Measurements from ENCODE around the gene PAPOLA. TPM values are rescaled to one million over a fixed set of nuclear protein-coding genes. Genes with fewer than 3 reads are reported as not detected.

The PAPOLA gene
- total RNA-seq, 1 donor from 2014 or later: 188 TPM

- FAIRE-seq: no peak
- H3K27me3 ChIP-seq (ENCODE audit: insufficient read depth, low read length): no peaks in the 10 kb centered on the region
These were observed 96.2 kb downstream of the PAPOLA start for GRCh38 chr14:96598332-96598928.

GRCh38 chr14:96599076-96599475, 96.9 kb downstream of the PAPOLA start:
- Histone ChIP-seq H3K27me3 (ENCODE audit: insufficient read depth, low read length) (no peaks in the 10 kb centered on the region), H3K79me2 (ENCODE audit: insufficient read depth, low read length) (no peaks in the 10 kb centered on the region), H3K4me3 (ENCODE audit: insufficient read depth, low read depth, low read length) (no peak overlapping the region), H3K27ac (ENCODE audit: low read depth, low read length) (no peak overlapping the region), H3K9me3 (ENCODE audit: insufficient read depth, low read depth, low read length) (no peaks in the 10 kb centered on the region), H3K4me1 (ENCODE audit: insufficient read depth, low read length) (no peaks in the 10 kb centered on the region), H3K36me3 (ENCODE audit: insufficient read depth, low read length) (no peaks in the 10 kb centered on the region), H4K20me1 (ENCODE audit: insufficient read depth, low read length) (no peaks in the 10 kb centered on the region), H3K4me2 (ENCODE audit: low read length) (no peak overlapping the region), H2AFZ (ENCODE audit: low read depth, low read length) (no peak overlapping the region), H3K9ac (ENCODE audit: low read length) (no peak overlapping the region)
- Mint-ChIP-seq H3K4me1 (ENCODE audit: low read depth, unreplicated experiment) (no peaks in the 10 kb centered on the region), H3K9me3 (ENCODE audit: unreplicated experiment) (peaks cover 3% of the 10 kb centered on the region), H3K27ac (ENCODE audit: unreplicated experiment) (no peak overlapping the region), H3K36me3 (ENCODE audit: low read depth, unreplicated experiment) (no peaks in the 10 kb centered on the region), H3K4me3 (ENCODE audit: unreplicated experiment) (no peak overlapping the region), H3K27me3 (ENCODE audit: low read depth, unreplicated experiment) (peaks cover 19% of the 10 kb centered on the region)
- no peak for TF ChIP-seq EZH2 (IDR thresholded peaks at IDR 0.05; ENCODE audit: insufficient read depth, low read length)
- TF ChIP-seq CTCF (IDR thresholded peaks at IDR 0.05; ENCODE audit: insufficient read depth, low read depth, low read length): no peak
- no peak for DNase-seq (ENCODE audit: low read depth)
- no peak for FAIRE-seq

More at GRCh38 chr14:96598332-96598928, 96.2 kb downstream of the PAPOLA start:
- H2AFZ ChIP-seq (ENCODE audit: low read depth, low read length): no peak overlapping the region
- H3K27me3 Mint-ChIP-seq (ENCODE audit: low read depth, unreplicated experiment): peaks cover 14% of the 10 kb centered on the region
- no peaks in the 10 kb centered on the region for H3K4me1 ChIP-seq (ENCODE audit: insufficient read depth, low read length)
- H3K4me3 Mint-ChIP-seq (ENCODE audit: unreplicated experiment): no peak overlapping the region
- no peak overlapping the region for H3K4me2 ChIP-seq (ENCODE audit: low read length)
- H3K4me1 Mint-ChIP-seq (ENCODE audit: low read depth, unreplicated experiment): no peaks in the 10 kb centered on the region
- H4K20me1 ChIP-seq (ENCODE audit: insufficient read depth, low read length): no peaks in the 10 kb centered on the region
- peaks cover 3% of the 10 kb centered on the region for H3K9me3 Mint-ChIP-seq (ENCODE audit: unreplicated experiment)
- no peaks in the 10 kb centered on the region for H3K36me3 Mint-ChIP-seq (ENCODE audit: low read depth, unreplicated experiment)
- no peak overlapping the region for H3K27ac ChIP-seq (ENCODE audit: low read depth, low read length)
- no peaks in the 10 kb centered on the region for H3K9me3 ChIP-seq (ENCODE audit: insufficient read depth, low read depth, low read length)
- no peak overlapping the region for H3K27ac Mint-ChIP-seq (ENCODE audit: unreplicated experiment)
- no peaks in the 10 kb centered on the region for H3K79me2 ChIP-seq (ENCODE audit: insufficient read depth, low read length)
- H3K4me3 ChIP-seq (ENCODE audit: insufficient read depth, low read depth, low read length): no peak overlapping the region
- TF ChIP-seq CTCF (IDR thresholded peaks at IDR 0.05; ENCODE audit: insufficient read depth, low read depth, low read length) (no peak), EZH2 (IDR thresholded peaks at IDR 0.05; ENCODE audit: insufficient read depth, low read length) (no peak)
- H3K9ac ChIP-seq (ENCODE audit: low read length): no peak overlapping the region
- H3K36me3 ChIP-seq (ENCODE audit: insufficient read depth, low read length): no peaks in the 10 kb centered on the region
- DNase-seq (ENCODE audit: low read depth): no peak

GRCh38 chr14:96602186-96602585, 100.0 kb downstream of the PAPOLA start:
- Histone ChIP-seq H3K27me3 (ENCODE audit: insufficient read depth, low read length) (no peaks in the 10 kb centered on the region), H3K9me3 (ENCODE audit: insufficient read depth, low read depth, low read length) (no peaks in the 10 kb centered on the region), H3K4me1 (ENCODE audit: insufficient read depth, low read length) (no peaks in the 10 kb centered on the region), H3K4me3 (ENCODE audit: insufficient read depth, low read depth, low read length) (no peak overlapping the region), H3K27ac (ENCODE audit: low read depth, low read length) (no peak overlapping the region), H3K79me2 (ENCODE audit: insufficient read depth, low read length) (no peaks in the 10 kb centered on the region), H3K9ac (ENCODE audit: low read length) (no peak overlapping the region), H3K4me2 (ENCODE audit: low read length) (no peak overlapping the region), H3K36me3 (ENCODE audit: insufficient read depth, low read length) (no peaks in the 10 kb centered on the region), H2AFZ (ENCODE audit: low read depth, low read length) (no peak overlapping the region), H4K20me1 (ENCODE audit: insufficient read depth, low read length) (no peaks in the 10 kb centered on the region)
- H3K36me3 Mint-ChIP-seq (ENCODE audit: low read depth, unreplicated experiment): peaks cover 5% of the 10 kb centered on the region
- H3K27me3 Mint-ChIP-seq (ENCODE audit: low read depth, unreplicated experiment): peaks cover 40% of the 10 kb centered on the region
- no peaks in the 10 kb centered on the region for H3K4me1 Mint-ChIP-seq (ENCODE audit: low read depth, unreplicated experiment)
- H3K9me3 Mint-ChIP-seq (ENCODE audit: unreplicated experiment): peaks cover 5% of the 10 kb centered on the region
- no peak overlapping the region for H3K27ac Mint-ChIP-seq (ENCODE audit: unreplicated experiment)
- H3K4me3 Mint-ChIP-seq (ENCODE audit: unreplicated experiment): no peak overlapping the region
- TF ChIP-seq EZH2 (IDR thresholded peaks at IDR 0.05; ENCODE audit: insufficient read depth, low read length) (no peak), CTCF (IDR thresholded peaks at IDR 0.05; ENCODE audit: insufficient read depth, low read depth, low read length) (no peak)
- DNase-seq (ENCODE audit: low read depth) (no peak), FAIRE-seq (no peak)
